IMR-90 (cell line): ENCODE data around the gene NAA11. TPM values are rescaled to one million over a fixed set of nuclear protein-coding genes. Genes with fewer than 3 reads are reported as not detected.

Experiments used
- ATAC-seq: fragments of 200-7000 bp; cut with Tn5 transposase; 2 replicates; pipeline ENCODE4 v1.9.1; 2020; ENCODE audit warnings: low read depth, mild to moderate bottlenecking, moderate library complexity
- BruUV-seq: library from RNA; stranded (reverse); fragments of 400-500 nt; replicated peaks from 2 replicates; lab custom pipeline; 2021; lab: Mats Ljungman, UMichigan
- CTCF ChIA-PET: fragments of 300-600 bp; formaldehyde crosslinking; extraction: SDS; loops from one replicate; lab custom pipeline; 2021; ENCODE audit warnings: antibody characterized with exemption; lab: Yijun Ruan, JAX
- POLR2A ChIA-PET: fragments of 300-600 bp; sonication (Branson Sonifier 250); formaldehyde crosslinking; loops from one replicate; lab custom pipeline; 2022; ENCODE audit warnings: antibody characterized with exemption; ENCODE audit not compliant: unreplicated experiment; lab: Charles Lee
- DNase-seq: peaks from one replicate; pipeline ENCODE4 v3.0.0; 2013
- H2AFZ ChIP-seq: replicated peaks from 2 replicates; pipeline ENCODE3; 2013; ENCODE audit warnings: low read length, mild to moderate bottlenecking; ENCODE audit not compliant: poor library complexity
- H2AK5ac ChIP-seq: 2 replicates; pipeline ENCODE4 v1.6.1; 2013; ENCODE audit warnings: low read depth, low read length, inconsistent platforms
- H2AK9ac ChIP-seq: replicated peaks from 2 replicates; pipeline ENCODE3; 2013; ENCODE audit warnings: mild to moderate bottlenecking, low read depth, low read length, moderate library complexity; ENCODE audit not compliant: poor library complexity
- H2BK120ac ChIP-seq: 2 replicates; pipeline ENCODE4 v1.6.1; 2013; ENCODE audit warnings: low read depth, low read length, inconsistent platforms
- H2BK15ac ChIP-seq: 3 replicates; pipeline ENCODE4 v1.6.1; 2013; ENCODE audit warnings: low read depth, low read length, inconsistent platforms
- H2BK20ac ChIP-seq: 2 replicates; pipeline ENCODE4 v1.6.1; 2013; ENCODE audit warnings: low read depth, mild to moderate bottlenecking, inconsistent platforms, low read length, moderate library complexity
- H2BK5ac ChIP-seq: 2 replicates; pipeline ENCODE4 v1.6.1; 2013; ENCODE audit warnings: mild to moderate bottlenecking, low read depth, low read length, inconsistent platforms; ENCODE audit not compliant: poor library complexity, severe bottlenecking
- H3K14ac ChIP-seq: replicated peaks from 2 replicates; pipeline ENCODE4 v1.6.1; 2013; ENCODE audit warnings: low read depth, low read length, inconsistent platforms
- H3K18ac ChIP-seq: 2 replicates; pipeline ENCODE4 v1.6.1; 2013; ENCODE audit warnings: low read depth, low read length, control low read depth
- H3K23ac ChIP-seq: 2 replicates; pipeline ENCODE4 v1.6.1; 2013; ENCODE audit warnings: low read depth, low read length, inconsistent platforms
- H3K27ac ChIP-seq: 2 replicates; pipeline ENCODE4 v1.5.1; 2013; ENCODE audit warnings: mild to moderate bottlenecking, control low read depth, low read length; ENCODE audit not compliant: insufficient read depth
- H3K27me3 ChIP-seq: 2 replicates; pipeline ENCODE4 v1.6.1; 2013; ENCODE audit warnings: low read length; ENCODE audit not compliant: control insufficient read depth, insufficient read depth
- H3K36me3 ChIP-seq: 2 replicates; pipeline ENCODE4 v1.6.1; 2013; ENCODE audit warnings: low read length, mixed read lengths; ENCODE audit not compliant: control insufficient read depth, insufficient read depth
- H3K4ac ChIP-seq: 2 replicates; pipeline ENCODE4 v1.6.1; 2013; ENCODE audit warnings: low read depth, low read length, inconsistent platforms
- H3K4me1 ChIP-seq: 2 replicates; pipeline ENCODE4 v1.6.1; 2013; ENCODE audit warnings: low read length, mixed read lengths; ENCODE audit not compliant: control insufficient read depth, insufficient read depth
- H3K4me2 ChIP-seq: 2 replicates; pipeline ENCODE4 v1.6.1; 2013; ENCODE audit warnings: low read depth, mild to moderate bottlenecking, control low read depth, low read length, moderate library complexity
- H3K4me3 ChIP-seq: 2 replicates; pipeline ENCODE4 v1.5.1; 2013; ENCODE audit warnings: low read depth, mild to moderate bottlenecking, control low read depth, low read length, moderate library complexity; ENCODE audit not compliant: insufficient read depth
- H3K56ac ChIP-seq: 2 replicates; pipeline ENCODE4 v1.6.1; 2013; ENCODE audit warnings: low read length, inconsistent platforms; ENCODE audit not compliant: insufficient read depth; ENCODE audit errors: extremely low read depth
- H3K79me1 ChIP-seq, 2 experiments: 2 replicates each; pipeline ENCODE4 v1.6.1; 2013; ENCODE audit warnings: low read length in 2 of 2, inconsistent platforms in 1 of 2, low read depth in 1 of 2
- H3K9ac ChIP-seq: 2 replicates; pipeline ENCODE4 v1.6.1; 2013; ENCODE audit warnings: low read depth, low read length, control low read depth
- H3K9me1 ChIP-seq: 2 replicates; pipeline ENCODE4 v1.6.1; 2013; ENCODE audit warnings: low read length, inconsistent platforms; ENCODE audit not compliant: insufficient read depth
- H3K9me3 ChIP-seq: 2 replicates; pipeline ENCODE4 v1.6.1; 2013; ENCODE audit warnings: low read length; ENCODE audit not compliant: control insufficient read depth, insufficient read depth
- H4K20me1 ChIP-seq: 2 replicates; pipeline ENCODE4 v1.6.1; 2013; ENCODE audit warnings: low read length, inconsistent platforms; ENCODE audit not compliant: insufficient read depth
- H4K5ac ChIP-seq: 2 replicates; pipeline ENCODE4 v1.6.1; 2013; ENCODE audit warnings: mild to moderate bottlenecking, low read depth, low read length, control low read depth
- H4K8ac ChIP-seq, 2 experiments: 2 replicates each; pipeline ENCODE4 v1.6.1; 2013; ENCODE audit warnings: low read depth in 2 of 2, low read length in 2 of 2, control low read depth in 1 of 2, inconsistent platforms in 1 of 2
- H4K91ac ChIP-seq: 2 replicates; pipeline ENCODE4 v1.6.1; 2013; ENCODE audit warnings: low read depth, low read length, inconsistent platforms; ENCODE audit not compliant: insufficient read depth
- CEBPB ChIP-seq: IDR thresholded peaks from 2 replicates; pipeline ENCODE4 v1.6.1; 2012; ENCODE audit warnings: low read depth, low read length, improper control_type of control experiment
- CHD1 ChIP-seq: IDR thresholded peaks from 2 replicates; pipeline ENCODE4 v1.6.1; 2012; ENCODE audit warnings: low read depth, low read length, improper control_type of control experiment
- ELK1 ChIP-seq: fragments of 150-350 bp; IDR thresholded peaks from 2 replicates; pipeline ENCODE4 v1.6.1; 2016; ENCODE audit warnings: low read depth, mild to moderate bottlenecking, low read length, moderate library complexity, borderline replicate concordance
- MAZ ChIP-seq: IDR thresholded peaks from 2 replicates; pipeline ENCODE4 v1.6.1; 2012; ENCODE audit warnings: low read depth, mild to moderate bottlenecking, low read length, improper control_type of control experiment, moderate library complexity, borderline replicate concordance
- NFE2L2 ChIP-seq: fragments of 150-350 bp; IDR thresholded peaks from 2 replicates; pipeline ENCODE4 v1.6.1; 2016; ENCODE audit warnings: low read depth, mild to moderate bottlenecking, low read length
- POLR2A ChIP-seq: IDR thresholded peaks from 2 replicates; pipeline ENCODE4 v1.6.1; 2012; ENCODE audit warnings: mild to moderate bottlenecking, low read depth, low read length
- RAD21 ChIP-seq: IDR thresholded peaks from 2 replicates; pipeline ENCODE4 v1.6.1; 2012; ENCODE audit warnings: low read length, improper control_type of control experiment
- RFX5 ChIP-seq: IDR thresholded peaks from 2 replicates; pipeline ENCODE4 v1.8.0; 2012; ENCODE audit warnings: low read depth, mild to moderate bottlenecking, low read length, moderate library complexity
- SMC3 ChIP-seq: fragments of 150-350 bp; IDR thresholded peaks from 2 replicates; pipeline ENCODE4 v1.6.1; 2016; ENCODE audit warnings: low read depth, mild to moderate bottlenecking, antibody characterized with exemption, low read length, moderate library complexity
- dilution Hi-C: fragments of 300-500 bp; cut with HindIII; formaldehyde crosslinking; loops from one replicate; pipeline ENCODE4 v1.14.3; 2018; ENCODE audit warnings: low sequenced_read_pairs; ENCODE audit not compliant: unreplicated experiment
- in situ Hi-C: fragments of 300-500 bp; cut with MboI; formaldehyde crosslinking; loops from 3 replicates; pipeline ENCODE4 v1.14.3; 2019; ENCODE audit warnings: low sequenced_read_pairs, inconsistent platforms, mixed read lengths
- intact Hi-C: fragments of 100-400 bp; cut with micrococcal nuclease; formaldehyde crosslinking; loops from 2 replicates; pipeline ENCODE4 v1.10.0; 2022
- polyA plus RNA-seq, 3 experiments: library from polyadenylated mRNA; depleted of rRNA; stranded (reverse); fragments of >200 nt; gene quantifications; 2 replicates each; pipeline ENCODE4 v1.2.3, GENCODE V29; 2012; ENCODE audit warnings: low replicate concordance in 1 of 3
- total RNA-seq: library from RNA; depleted of rRNA; stranded (reverse); fragments of >200 nt; gene quantifications from 2 replicates; pipeline ENCODE4 v1.2.3, GENCODE V29; 2012
- TF ChIP-seq, protein P1 (sequence below): fragments of 150-350 bp; IDR thresholded peaks from 2 replicates; pipeline ENCODE4 v1.6.1; 2017; ENCODE audit warnings: mild to moderate bottlenecking, antibody characterized with exemption, low read length, low read depth

NAA11 gene
- total and polyA plus RNA-seq, 2 of the 4 experiments (the other 2 are of a cell fraction) = not detected

DNA sequence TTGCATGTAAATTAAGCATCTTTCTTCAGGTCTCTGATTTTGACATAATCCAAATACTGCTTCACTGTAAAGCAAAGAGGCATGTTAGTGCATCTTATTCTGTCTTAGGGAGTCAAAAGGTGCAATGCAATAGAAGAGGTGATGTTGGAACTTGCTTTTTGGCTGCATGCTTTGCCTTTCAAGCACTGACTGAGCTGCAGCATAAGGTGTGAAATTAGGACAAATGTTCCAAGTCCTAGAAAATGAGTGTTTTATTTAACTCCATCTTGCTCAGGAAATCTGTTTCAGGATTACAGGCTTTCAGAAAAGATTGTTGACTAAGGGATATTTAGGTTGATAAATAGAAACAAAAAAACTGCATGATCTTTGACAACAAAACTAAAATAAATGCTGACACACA is 30.8 kb downstream of the NAA11 start:
- H4K5ac ChIP-seq = no peak overlapping the region
- intact Hi-C loops = no loop called here

More for the DNA sequence above, 30.8 kb downstream of the NAA11 start:
- no peak overlapping the region for H3K14ac ChIP-seq
- no peak overlapping the region for H3K18ac ChIP-seq
- no peak overlapping the region for H2BK5ac ChIP-seq
- H4K8ac ChIP-seq = no peak overlapping the region
- H3K79me1 ChIP-seq = no peaks in the 10 kb centered on the region
- no peak overlapping the region for H3K4me2 ChIP-seq
- in situ Hi-C loops = no loop called here
- DNase-seq = no peak
- no peak overlapping the region for H4K91ac ChIP-seq
- no peak overlapping the region for H2AK5ac ChIP-seq
- H4K20me1 ChIP-seq = no peaks in the 10 kb centered on the region
- no peak overlapping the region for H2AFZ ChIP-seq
- H3K9me1 ChIP-seq = no peaks in the 10 kb centered on the region
- CTCF ChIA-PET = no interaction called here
- POLR2A ChIA-PET = no interaction called here
- H3K4me3 ChIP-seq = no peak overlapping the region
- BruUV-seq = no TSS peak
- no peak overlapping the region for H3K56ac ChIP-seq
- H3K4me1 ChIP-seq = no peaks in the 10 kb centered on the region
- dilution Hi-C loops = no loop called here
- no peak overlapping the region for H2BK20ac ChIP-seq
- no peak overlapping the region for H3K4ac ChIP-seq
- H3K9ac ChIP-seq = no peak overlapping the region
- H3K23ac ChIP-seq = no peak overlapping the region
- H3K27me3 ChIP-seq = no peaks in the 10 kb centered on the region
- no peak overlapping the region for H3K27ac ChIP-seq
- TF ChIP-seq ELK1 = no peak
- TF ChIP-seq NFE2L2 = no peak
- TF ChIP-seq SMC3 = no peak
- no peak for TF ChIP-seq RAD21
- TF ChIP-seq, protein P1, sequence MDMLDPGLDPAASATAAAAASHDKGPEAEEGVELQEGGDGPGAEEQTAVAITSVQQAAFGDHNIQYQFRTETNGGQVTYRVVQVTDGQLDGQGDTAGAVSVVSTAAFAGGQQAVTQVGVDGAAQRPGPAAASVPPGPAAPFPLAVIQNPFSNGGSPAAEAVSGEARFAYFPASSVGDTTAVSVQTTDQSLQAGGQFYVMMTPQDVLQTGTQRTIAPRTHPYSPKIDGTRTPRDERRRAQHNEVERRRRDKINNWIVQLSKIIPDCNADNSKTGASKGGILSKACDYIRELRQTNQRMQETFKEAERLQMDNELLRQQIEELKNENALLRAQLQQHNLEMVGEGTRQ = no peak
- TF ChIP-seq POLR2A = no peak
- no peak for TF ChIP-seq RFX5
- TF ChIP-seq MAZ = no peak
- no peak for TF ChIP-seq CEBPB
- no peak for TF ChIP-seq CHD1
- H2BK120ac ChIP-seq = no peak overlapping the region
- ATAC-seq = no peak
- H3K36me3 ChIP-seq = no peaks in the 10 kb centered on the region
- no peaks in the 10 kb centered on the region for H3K9me3 ChIP-seq
- no peak overlapping the region for H2BK15ac ChIP-seq
- H2AK9ac ChIP-seq = no peak overlapping the region
